Posterior cingulate gyrus (tissue), 11 donors: ENCODE data around the gene HLA-B.
"Not testable (repeated sequence)": the region's sequence is repeated elsewhere in the genome, so short reads cannot be mapped to it uniquely, and the experiment has no call there.

Experiments
- DNase-seq, 10 donors: peaks; one replicate each; pipeline versions ENCODE4 v3.0.0 to v3.0.0-alpha.2; 2020 to 2021; ENCODE audit warnings: mixed read lengths in 3 of 10
- intact Hi-C: fragments of 100-400 bp; cut with DNase I; formaldehyde crosslinking; loops from one replicate; pipeline ENCODE4 v1.15.1; 2023

HLA-B gene

DNA sequence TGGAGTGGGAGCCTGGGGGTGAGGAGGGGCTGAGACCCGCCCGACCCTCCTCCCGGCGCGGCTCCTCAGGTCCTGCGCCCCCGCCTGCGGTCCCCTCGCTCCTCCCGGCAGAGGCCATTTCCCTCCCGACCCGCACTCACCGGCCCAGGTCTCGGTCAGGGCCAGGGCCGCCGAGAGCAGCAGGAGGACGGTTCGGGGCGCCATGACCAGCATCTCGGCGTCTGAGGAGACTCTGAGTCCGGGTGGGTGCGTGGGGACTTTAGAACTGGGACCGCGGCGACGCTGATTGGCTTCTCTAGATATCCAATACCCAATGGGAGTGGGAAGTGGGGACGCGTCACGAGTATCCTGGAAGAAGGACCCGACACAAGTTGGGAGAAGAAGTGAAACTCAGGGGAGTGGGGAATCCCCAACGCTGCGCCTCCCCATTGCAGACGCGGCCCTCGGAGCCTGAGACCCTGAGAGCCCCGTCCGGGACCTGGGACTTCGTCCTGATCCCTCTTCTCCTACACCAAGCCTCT, at the start of gene HLA-B:
TSS of gene HLA-B (minus strand) at position 234 of the 521 bp plus-strand sequence. CDS start at position 213, 21 bp downstream.
- intact Hi-C loops = no loop called here
- peak in 8 of 10 donors; percentile 47 to 93 (median 76) for DNase-seq

DNA sequence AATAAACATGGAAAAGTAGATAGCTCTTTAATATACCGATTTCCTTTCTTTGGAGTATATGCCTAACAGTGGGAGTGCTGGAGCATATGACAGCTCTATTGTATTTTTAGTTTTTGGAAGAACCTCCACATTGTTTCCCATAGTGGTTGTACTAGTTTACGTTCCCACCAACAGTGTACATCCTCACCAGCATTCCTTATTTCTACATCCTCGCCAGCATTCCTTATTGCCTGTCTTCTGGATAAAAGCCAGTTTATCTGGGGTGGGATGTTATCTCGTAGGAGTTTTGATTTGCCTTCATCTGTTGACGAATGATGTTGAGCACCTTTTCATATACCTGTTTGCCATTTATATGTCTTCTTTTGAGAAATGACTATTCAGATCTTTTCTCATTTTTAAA, 49.0 kb upstream of the HLA-B start:
- DNase-seq = no peak
- intact Hi-C loops = no loop called here

DNA sequence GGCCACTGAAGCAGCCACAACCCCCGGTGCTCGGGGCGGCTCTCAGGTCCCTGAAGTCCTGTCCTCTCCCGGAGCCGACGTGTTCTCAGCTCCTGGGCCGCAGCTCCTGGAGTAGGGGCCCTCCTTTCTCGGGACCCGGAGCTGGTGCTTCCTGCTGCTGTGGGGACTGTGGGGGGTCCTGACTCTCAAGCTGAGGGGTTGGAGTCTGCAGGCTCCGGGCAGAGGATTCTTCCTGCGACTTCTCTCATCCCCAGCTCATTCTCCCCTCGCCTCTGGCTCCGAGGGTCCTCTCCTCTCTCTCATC, 47.0 kb upstream of the HLA-B start:
- DNase-seq, intact Hi-C loops: not testable (repeated sequence)

DNA sequence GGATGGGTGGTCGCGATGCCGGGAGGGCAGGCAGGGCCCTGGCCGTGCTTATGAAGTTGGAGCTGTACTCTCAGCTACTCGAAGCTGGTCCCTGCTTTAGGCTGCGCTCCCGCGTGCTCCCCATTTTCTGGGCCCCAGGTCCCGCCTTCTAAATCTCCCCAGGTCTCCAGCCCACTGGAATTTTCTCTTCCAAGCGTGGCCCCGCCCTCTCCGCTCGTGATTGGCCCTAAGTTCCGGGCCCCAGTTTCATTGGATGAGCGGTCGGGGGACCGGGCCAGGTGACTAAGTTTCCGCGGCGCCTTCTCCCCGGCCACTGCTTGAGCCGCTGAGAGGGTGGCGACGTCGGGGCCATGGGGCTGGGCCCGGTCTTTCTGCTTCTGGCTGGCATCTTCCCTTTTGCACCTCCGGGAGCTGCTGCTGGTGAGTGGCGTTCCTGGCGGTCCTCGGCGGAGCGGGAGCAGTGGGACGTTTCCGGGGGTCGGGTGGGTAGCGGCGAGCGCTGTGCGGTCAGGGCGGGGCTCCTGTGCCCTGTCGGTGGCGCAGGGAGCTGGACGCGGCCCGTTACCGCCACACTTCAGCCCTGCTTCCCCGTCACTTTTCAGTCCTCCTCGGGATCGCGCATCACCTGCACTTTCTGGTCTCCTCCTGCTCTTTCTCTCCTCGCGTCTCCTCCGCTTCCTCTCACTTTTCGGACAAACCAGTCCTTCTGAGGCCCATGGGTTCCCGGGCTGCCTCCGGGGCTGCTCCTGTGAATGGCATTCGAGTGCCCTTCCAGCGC, 46.5 kb upstream of the HLA-B start, which contains the start of gene MICA:
TSS of gene MICA (plus strand) at position 313 of the 778 bp plus-strand sequence. CDS start at position 351, 38 bp downstream.
- peak; percentile 53 to 96 (median 77) for DNase-seq

DNA sequence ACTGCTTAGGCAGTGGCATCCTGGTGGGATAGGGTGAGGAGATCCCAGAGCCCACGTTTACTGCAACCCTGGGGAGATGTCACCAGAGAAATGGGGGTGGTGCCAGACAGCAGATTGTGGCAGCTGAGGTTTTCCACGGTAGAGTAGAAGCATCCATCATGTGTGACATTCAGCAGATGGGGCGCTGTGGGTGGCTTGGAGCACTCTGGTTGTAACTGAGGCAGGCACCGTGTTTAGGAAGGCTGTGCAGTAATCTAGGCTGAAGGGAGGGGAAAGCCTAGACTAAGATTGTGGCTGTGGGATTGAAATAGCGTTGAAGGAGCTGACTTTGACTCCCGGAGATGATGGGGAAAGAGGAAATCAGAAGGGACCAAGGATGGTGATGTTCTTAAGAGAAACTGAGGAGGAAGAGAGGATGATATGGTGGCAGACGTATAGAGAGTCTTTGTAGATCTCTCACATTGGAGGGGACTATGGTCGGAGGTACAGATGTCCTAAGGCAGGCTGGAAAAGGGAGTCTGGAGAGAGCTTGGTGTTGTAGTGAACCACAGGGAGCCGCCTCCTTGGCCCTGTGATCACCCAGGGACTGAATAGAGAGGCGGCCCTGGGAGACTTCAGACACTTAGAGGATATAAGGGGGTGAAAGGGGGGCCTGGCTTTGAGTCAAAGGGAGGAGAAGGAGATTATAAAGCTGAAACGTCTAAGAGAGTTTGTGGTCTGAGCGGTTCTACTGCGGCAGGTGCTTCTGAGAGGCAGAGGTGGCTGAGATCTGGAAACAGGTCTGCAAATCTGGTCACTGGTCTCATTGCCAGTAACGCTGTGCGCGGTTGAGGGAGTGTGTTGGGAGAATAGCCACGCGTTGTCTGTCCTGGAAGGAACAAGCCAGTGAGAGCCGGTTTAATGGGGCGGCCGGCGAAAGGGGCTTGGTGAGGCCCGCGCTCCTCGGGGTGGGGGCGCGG, 45.6 kb upstream of the HLA-B start:
- intact Hi-C loops = no loop called here
- DNase-seq = peak in 3 of 10 donors; percentile 19 to 88 (median 28)

More for the DNA sequence above, 46.5 kb upstream of the HLA-B start, which contains the start of gene MICA:
- intact Hi-C loops = no loop called here

DNA sequence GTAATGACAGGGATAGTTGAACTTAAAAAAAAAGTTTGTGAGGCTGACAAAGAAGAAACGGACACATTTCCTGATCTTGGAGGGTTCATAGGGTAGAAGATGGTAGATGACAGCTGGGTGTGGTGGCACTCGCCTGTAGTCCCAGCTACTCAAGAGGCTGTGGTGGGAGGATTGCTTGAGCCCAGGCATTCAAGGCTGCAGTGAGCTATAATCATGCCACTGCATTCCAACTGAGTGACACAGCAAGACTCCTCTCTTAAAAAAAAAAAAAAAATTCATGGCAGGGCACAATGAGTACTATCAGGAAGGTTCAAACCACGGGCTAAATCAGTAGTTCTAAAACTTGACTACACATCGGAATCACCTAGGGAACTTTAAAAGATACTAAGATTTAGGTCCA, 44.4 kb upstream of the HLA-B start:
- intact Hi-C loops = no loop called here
- no peak for DNase-seq

DNA sequence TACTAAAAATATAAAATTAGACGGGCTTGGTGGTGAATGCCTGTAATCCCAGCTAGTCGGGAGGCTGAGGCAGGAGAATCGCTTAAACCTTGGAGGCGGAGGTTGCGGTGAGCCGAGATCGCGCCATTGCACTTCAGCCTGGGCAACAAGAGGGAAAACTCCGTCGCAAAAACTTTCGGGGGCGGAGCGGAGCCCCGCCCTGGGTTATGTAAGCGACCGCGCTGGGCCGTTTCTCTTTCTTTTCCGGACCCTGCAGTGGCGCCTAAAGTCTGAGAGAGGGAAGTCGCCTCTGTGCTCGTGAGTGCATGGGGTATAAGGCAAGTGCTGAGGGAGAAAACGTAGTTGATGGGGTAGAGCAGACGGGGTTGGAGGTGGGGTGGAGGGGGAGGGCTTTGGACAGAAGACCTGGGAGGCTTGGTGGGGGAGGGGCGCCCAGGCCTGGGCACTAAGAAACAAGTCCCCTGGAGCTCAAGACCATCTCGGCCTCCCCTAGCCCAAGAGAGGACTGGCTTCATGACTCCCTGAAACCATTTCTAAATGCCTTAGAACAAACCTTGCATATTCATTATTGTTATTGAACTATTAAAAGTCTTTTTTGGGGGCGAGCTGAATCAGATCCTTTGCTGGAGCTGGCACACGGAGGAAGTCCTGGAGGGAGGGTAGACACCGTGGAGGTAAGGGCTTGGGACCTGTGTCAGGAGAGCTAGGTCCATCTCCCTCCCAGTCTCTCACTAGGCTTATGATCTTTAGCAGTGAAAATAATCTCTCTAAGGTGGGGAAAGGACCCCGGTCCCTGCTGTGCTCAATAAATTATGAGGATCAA, 43.7 kb upstream of the HLA-B start:
- DNase-seq = peak in 8 of 10 donors; percentile 19 to 79 (median 32)
- intact Hi-C loops = no loop called here

DNA sequence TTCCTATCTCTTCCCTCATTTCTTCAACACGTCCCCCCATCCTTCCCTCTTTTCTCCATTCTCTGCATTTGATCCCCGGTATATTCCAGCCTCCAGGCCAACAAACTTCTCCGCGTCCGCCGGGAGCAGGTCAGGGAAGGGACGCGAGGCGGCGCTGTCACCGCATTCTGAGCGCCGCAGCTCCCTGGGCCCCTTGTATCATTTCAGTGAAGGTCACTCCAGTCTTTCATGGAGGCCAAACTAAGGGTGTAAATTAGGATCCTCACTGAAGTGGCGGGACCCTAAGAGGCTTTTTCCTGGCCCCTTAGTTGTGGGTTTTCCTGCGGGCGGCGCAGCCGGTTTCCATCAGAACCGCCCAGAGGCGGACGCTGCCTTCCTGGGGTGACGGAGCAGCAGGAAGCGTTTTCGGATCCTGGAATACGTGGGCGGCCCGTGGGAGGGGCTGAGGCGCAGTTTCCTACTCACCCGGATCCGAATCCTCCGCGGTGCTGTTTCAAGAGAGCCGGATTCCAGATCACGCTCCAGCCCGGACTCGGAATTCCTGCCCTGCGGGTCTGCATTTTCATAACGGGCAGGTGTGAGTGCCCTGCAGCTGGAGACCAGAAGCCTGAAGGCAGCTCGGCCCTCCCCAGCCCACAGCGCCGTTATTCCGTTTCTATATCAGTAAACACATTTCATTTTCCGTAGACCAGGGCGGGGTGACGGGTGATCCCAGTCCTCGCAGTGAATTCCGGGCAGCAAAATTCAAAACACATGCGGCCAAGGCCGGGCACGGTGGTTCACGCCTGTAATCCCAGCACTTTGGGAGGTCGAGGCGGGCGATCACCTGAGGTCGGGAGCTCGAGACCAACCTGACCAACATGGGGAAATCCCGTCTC, 42.8 kb upstream of the HLA-B start:
- DNase-seq = peak; percentile 57 to 96 (median 78)
- intact Hi-C loops = loop anchor here (10.0 kb wide), 1 partner anchor 95 kb away; the partner anchor contains the start of gene MICB

DNA sequence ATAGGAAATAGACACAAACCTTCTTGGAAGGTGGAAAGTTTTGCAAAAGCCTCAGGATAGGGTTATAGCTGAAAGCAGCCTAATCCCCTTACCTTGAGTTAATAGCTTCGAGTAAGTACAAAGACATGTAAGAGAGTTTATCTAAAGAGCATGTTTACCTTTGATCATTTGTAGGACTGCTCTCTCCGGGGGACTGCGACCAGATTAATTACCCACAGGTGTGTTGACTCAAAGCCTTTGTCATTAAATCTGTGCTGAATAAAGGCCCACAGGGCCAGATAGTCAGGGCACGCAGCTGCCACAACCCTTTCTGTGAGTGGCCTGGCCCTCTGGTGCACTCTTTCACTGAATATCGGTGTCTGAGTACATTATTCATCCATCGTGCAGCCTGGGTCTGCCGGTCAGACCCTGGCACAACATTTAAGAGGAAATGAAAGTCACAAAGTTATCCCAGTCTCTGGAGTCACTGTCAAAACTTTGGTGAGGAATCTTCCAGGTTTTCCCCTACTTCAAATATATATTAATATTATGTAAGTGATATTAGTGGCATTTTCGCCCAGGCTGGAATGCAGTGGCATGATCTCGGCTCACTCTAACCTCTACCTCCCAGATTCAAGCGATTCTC, 41.0 kb upstream of the HLA-B start:
- DNase-seq = no peak
- intact Hi-C loops = loop anchor here (1.0 to 10.0 kb wide), 2 partner anchors 43 to 97 kb away; partner anchors contain the start of gene MICB

DNA sequence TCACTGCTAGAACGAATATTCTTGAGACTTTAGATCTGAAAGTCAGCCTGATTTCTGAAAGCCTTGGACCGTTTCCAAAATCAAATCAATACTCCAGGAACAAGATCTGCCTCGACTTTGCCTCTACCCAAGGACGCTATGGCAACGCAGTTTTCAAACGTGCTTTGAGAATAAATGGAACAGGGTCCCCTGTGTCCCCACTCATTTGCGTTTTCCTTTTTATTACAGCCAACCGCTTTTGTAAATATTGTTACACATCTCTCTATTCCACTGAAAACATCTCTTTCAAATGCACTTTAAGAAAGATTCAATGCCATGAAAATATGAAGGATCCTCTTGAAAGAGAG, 40.1 kb upstream of the HLA-B start:
- DNase-seq = not testable (repeated sequence)
- intact Hi-C loops = loop anchor here (1.0 to 10.0 kb wide), 2 partner anchors 44 to 98 kb away; partner anchors contain the start of gene MICB

DNA sequence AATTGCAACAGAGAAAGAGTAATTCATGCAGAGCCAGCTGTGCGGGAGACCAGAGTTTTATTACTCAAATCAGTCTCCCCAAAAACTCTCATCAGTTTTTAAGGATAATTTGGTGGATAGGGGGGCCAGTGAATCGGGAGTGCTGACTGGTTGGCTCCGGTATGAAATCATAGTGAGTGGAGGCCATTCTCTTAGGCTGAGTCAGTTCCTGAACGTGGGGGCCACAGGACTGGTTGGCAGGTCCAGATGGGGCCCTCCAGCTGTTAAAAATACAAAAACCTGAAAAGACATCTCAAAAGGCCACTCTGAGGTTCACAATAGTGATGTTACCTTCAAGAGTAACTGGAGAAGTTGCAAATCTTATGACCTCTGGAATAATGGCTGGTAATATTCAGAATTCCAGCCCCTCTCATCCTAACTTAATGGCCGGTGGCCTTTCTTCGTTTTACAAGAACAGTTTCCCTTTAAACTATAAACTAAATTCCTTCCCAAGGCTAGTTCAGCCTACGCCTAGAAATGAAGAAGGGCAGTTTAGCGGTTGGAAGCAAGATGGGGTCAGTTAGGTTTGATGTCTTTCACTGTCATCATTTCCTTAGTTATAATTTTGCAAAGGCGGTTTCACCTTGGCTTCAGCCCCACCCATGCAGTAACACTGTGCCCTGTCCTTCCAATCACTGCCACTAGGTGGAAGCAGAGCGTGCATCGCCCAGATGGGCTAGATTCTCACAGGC, 39.6 kb upstream of the HLA-B start:
- intact Hi-C loops = loop anchor here (1.0 to 10.0 kb wide), 2 partner anchors 45 to 98 kb away; partner anchors contain the start of gene MICB
- DNase-seq = peak; percentile 58 to 96 (median 83)

DNA sequence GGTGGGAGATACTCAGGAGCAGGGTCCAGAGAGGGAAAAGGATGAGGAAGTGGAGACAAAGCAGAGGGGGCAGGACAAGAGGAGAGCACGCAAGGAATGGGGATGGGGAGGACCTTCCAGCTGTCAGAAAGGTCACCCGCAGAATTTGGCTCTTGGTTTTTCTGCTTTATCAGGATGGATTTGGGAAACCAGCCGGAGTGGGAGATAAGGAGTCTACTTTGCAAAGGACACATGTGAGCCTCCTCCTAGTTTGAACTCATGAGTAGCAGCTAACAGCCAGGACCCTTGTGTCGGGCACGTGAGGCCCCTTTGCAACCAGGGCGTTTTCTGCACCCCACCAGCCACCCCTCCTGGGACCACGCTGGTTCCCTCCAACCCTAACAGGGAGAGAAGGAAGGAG, 38.9 kb upstream of the HLA-B start:
- intact Hi-C loops = loop anchor here (10.0 kb wide), 1 partner anchor 99 kb away; the partner anchor contains the start of gene MICB
- no peak for DNase-seq

DNA sequence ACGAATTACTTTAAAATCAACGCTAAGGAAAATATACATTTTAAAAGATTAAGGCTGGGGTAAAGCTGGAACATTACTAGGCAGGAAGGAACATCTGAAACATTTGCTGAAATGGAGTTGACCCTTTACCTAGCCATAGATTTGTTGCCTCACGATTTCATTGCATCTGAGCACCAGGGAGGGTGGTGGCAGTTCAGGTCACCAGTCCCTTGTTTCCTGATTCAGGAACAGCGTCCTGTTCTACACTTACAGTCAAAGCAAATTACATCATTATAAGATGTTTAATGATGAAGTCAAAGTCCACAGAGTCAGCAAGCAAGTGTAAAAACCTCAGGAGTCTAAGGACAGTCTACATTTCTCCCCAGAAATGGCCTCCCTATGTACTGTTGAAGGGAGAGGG, 37.4 kb upstream of the HLA-B start:
- intact Hi-C loops = loop anchor here (10.0 kb wide), 1 partner anchor 100 kb away; the partner anchor contains the start of gene MICB

DNA sequence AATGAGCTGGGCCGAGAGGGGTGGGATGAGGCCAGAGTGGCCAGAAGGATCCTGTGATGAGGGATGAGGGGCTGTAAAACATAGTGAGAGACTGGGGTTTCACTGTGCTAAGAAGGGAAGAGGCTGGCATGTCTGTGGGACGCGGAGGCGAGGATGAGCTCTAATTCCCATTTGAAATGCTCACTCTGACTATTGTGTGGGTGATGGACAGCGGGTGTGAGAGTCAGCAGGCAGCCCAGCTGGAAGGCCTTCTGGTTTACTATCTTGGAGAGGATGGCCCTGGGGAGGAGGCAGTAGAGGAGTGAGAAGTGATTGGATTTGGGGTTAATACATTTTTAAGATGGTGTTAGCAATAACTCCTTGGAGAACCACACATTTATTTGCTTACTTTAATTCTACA, 37.0 kb upstream of the HLA-B start:
- DNase-seq = peak in 3 of 10 donors; percentile 17 to 84 (median 82)
- intact Hi-C loops = loop anchor here (10.0 kb wide), 1 partner anchor 101 kb away; the partner anchor contains the start of gene MICB

More for the DNA sequence above, 37.4 kb upstream of the HLA-B start:
- DNase-seq = no peak

DNA sequence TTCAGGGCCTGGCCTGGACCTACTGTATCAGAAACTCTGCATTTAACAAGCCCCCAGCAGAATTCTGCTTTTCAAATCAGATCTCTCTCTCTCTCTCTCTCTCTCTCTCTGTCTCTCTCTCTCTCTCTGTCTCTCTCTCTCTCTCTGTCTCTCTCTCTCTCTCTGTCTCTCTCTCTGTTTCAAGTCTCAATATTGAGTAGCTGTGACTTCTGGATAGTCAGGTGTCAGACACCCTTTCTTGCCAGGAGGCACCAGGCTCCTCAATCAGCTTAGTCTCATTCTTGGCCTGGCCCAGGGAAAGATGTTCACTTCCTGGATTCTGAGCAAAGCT, 32.8 kb upstream of the HLA-B start:
- DNase-seq = not testable (repeated sequence)
- intact Hi-C loops = loop anchor here (10.0 kb wide), 1 partner anchor 105 kb away; the partner anchor contains the start of gene MICB

DNA sequence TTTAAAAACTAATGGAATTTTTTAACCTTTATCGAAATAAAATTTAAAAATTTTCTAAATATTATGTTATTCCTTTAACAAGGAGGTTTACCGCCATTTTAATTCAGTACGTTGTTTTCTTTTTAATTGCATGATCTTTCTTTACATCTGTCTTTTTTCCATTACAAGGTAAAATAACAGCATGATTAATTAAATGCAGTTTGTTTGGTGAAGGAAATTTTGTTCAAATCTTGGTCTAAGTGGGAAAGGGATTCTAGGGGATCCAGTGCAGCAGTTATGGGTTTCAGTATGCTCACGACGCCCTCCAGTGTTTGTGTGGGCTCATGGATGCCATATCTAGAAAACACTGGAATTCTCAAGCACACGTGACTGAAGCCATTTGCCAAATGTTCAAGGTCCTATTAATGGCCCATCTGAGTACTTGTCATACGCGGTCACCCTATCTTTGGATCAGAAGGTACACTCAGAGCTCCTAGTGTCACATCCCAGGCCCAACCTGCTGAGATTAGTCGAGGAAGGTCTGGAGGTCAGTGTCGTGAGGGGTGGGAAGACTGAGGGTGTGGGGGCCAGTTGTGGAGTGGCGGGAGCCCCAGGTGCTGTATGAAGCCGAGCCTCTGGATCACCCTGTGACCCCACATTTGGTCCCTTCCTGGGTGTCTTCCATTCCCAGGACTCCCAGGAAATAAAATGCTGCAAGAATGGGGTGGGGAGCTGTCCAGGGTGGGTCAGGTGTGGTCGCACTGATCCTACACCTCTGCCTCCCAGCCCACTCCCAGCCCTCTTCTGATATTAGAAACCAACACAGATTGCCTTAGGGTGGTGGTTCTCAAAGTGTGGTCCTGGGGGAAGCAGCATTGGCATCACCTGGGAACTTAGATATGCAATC, 32.2 kb upstream of the HLA-B start:
- intact Hi-C loops, DNase-seq: not testable (repeated sequence)
